ENCODE data around the gene MMS22L.

Gene MMS22L

GRCh38 chr6:97154015-97154414, 129.0 kb downstream of the MMS22L start:
- no CpG with 5 or more reads among the region's 3 CpGs for WGBS (ENCODE audit: extremely low coverage, insufficient coverage, low lambda C conversion rate)
- H3K27me3 ChIP-seq (ENCODE audit: insufficient read depth, low read length, poor library complexity), result no peaks in the 10 kb centered on the region
- H3K36me3 ChIP-seq (ENCODE audit: control insufficient read depth, insufficient read depth, low read length), result no peaks in the 10 kb centered on the region
- no peak overlapping the region for H3K56ac ChIP-seq (ENCODE audit: low read length)
- no peak overlapping the region for H4K5ac ChIP-seq (ENCODE audit: low read length)
- no peaks in the 10 kb centered on the region for H3K79me1 ChIP-seq (ENCODE audit: low read length)
- no peak overlapping the region for H3K18ac ChIP-seq (ENCODE audit: low read length)
- H2BK5ac ChIP-seq (ENCODE audit: low read length), result no peak overlapping the region
- H3K23ac ChIP-seq (ENCODE audit: low read length), result no peak overlapping the region
- no peak overlapping the region for H2AK5ac ChIP-seq (ENCODE audit: low read length)
- H3K4ac ChIP-seq (ENCODE audit: low read depth, low read length), result no peak overlapping the region
- no peak overlapping the region for H2BK120ac ChIP-seq (ENCODE audit: low read depth, low read length)
- no peak overlapping the region for H3K4me3 ChIP-seq (ENCODE audit: low read length)
- H2BK15ac ChIP-seq (replicated peaks; ENCODE audit: low read depth), result no peak overlapping the region
- DNase-seq, result no peak
- no peak overlapping the region for H3K4me2 ChIP-seq (ENCODE audit: low read length)
- no peaks in the 10 kb centered on the region for H3K79me2 ChIP-seq (ENCODE audit: control insufficient read depth, insufficient read depth, low read length)
- no peaks in the 10 kb centered on the region for H3K4me1 ChIP-seq (ENCODE audit: control insufficient read depth, low read depth, low read length)
- no peak overlapping the region for H3K9ac ChIP-seq (ENCODE audit: low read length)
- H4K8ac ChIP-seq (ENCODE audit: low read depth, low read length), result no peak overlapping the region
- no peak overlapping the region for H3K27ac ChIP-seq (ENCODE audit: low read depth, low read length)

GRCh38 chr6:97151601-97152000, 131.4 kb downstream of the MMS22L start:
- no peak overlapping the region for H3K27ac ChIP-seq (ENCODE audit: low read depth, low read length)
- H3K4me1 ChIP-seq (ENCODE audit: control insufficient read depth, low read depth, low read length), result no peaks in the 10 kb centered on the region
- H2BK15ac ChIP-seq (replicated peaks; ENCODE audit: low read depth), result no peak overlapping the region
- H4K5ac ChIP-seq (ENCODE audit: low read length), result no peak overlapping the region
- H2AK5ac ChIP-seq (ENCODE audit: low read length), result no peak overlapping the region
- H3K4ac ChIP-seq (ENCODE audit: low read depth, low read length), result no peak overlapping the region
- no peak overlapping the region for H3K56ac ChIP-seq (ENCODE audit: low read length)
- no peaks in the 10 kb centered on the region for H3K79me1 ChIP-seq (ENCODE audit: low read length)
- no peak overlapping the region for H2BK5ac ChIP-seq (ENCODE audit: low read length)
- no peak overlapping the region for H3K23ac ChIP-seq (ENCODE audit: low read length)
- no peak overlapping the region for H2BK120ac ChIP-seq (ENCODE audit: low read depth, low read length)
- no peak overlapping the region for H3K18ac ChIP-seq (ENCODE audit: low read length)
- H3K27me3 ChIP-seq (ENCODE audit: insufficient read depth, low read length, poor library complexity), result no peaks in the 10 kb centered on the region
- no peak for DNase-seq
- no peak overlapping the region for H3K9ac ChIP-seq (ENCODE audit: low read length)
- H3K79me2 ChIP-seq (ENCODE audit: control insufficient read depth, insufficient read depth, low read length), result no peaks in the 10 kb centered on the region
- H3K4me2 ChIP-seq (ENCODE audit: low read length), result no peak overlapping the region
- H3K4me3 ChIP-seq (ENCODE audit: low read length), result no peak overlapping the region
- H3K36me3 ChIP-seq (ENCODE audit: control insufficient read depth, insufficient read depth, low read length), result no peaks in the 10 kb centered on the region
- no peak overlapping the region for H4K8ac ChIP-seq (ENCODE audit: low read depth, low read length)

DNA sequence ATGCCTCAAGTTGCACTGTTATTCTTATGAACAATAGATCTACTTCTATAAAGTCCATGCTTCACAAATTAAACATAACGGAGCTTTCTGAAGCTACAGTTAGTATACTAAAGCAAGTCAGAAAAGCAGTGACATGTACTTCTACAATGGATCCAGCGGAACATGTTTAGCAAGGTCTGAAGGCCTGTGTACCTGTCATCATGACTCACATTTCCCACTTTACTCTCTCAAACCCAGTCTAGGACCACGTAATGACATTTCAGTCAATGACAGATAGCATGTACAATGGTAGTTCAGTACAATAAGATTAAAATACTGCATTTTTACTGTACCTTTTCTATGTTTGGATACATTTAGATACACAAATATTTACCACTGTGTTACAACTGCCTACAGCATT, 132.1 kb downstream of the MMS22L start:
- H3K4me3 ChIP-seq (ENCODE audit: low read length), result no peak overlapping the region
- H3K56ac ChIP-seq (ENCODE audit: low read length), result no peak overlapping the region
- H2BK120ac ChIP-seq (ENCODE audit: low read depth, low read length), result no peak overlapping the region
- H3K23ac ChIP-seq (ENCODE audit: low read length), result no peak overlapping the region
- no peak overlapping the region for H2BK5ac ChIP-seq (ENCODE audit: low read length)
- no peak overlapping the region for H2BK15ac ChIP-seq (replicated peaks; ENCODE audit: low read depth)
- H3K9ac ChIP-seq (ENCODE audit: low read length), result no peak overlapping the region
- no peaks in the 10 kb centered on the region for H3K36me3 ChIP-seq (ENCODE audit: control insufficient read depth, insufficient read depth, low read length)
- WGBS (ENCODE audit: extremely low coverage, insufficient coverage, low lambda C conversion rate), result no CpG with 5 or more reads among the region's 3 CpGs
- H2AK5ac ChIP-seq (ENCODE audit: low read length), result no peak overlapping the region
- H3K27me3 ChIP-seq (ENCODE audit: insufficient read depth, low read length, poor library complexity), result no peaks in the 10 kb centered on the region
- no peak for DNase-seq
- no peaks in the 10 kb centered on the region for H3K79me1 ChIP-seq (ENCODE audit: low read length)
- H4K8ac ChIP-seq (ENCODE audit: low read depth, low read length), result no peak overlapping the region
- H3K4me1 ChIP-seq (ENCODE audit: control insufficient read depth, low read depth, low read length), result no peaks in the 10 kb centered on the region
- no peak overlapping the region for H3K27ac ChIP-seq (ENCODE audit: low read depth, low read length)
- H4K5ac ChIP-seq (ENCODE audit: low read length), result no peak overlapping the region
- H3K4ac ChIP-seq (ENCODE audit: low read depth, low read length), result no peak overlapping the region
- H3K79me2 ChIP-seq (ENCODE audit: control insufficient read depth, insufficient read depth, low read length), result no peaks in the 10 kb centered on the region
- no peak overlapping the region for H3K4me2 ChIP-seq (ENCODE audit: low read length)
- H3K18ac ChIP-seq (ENCODE audit: low read length), result no peak overlapping the region

DNA sequence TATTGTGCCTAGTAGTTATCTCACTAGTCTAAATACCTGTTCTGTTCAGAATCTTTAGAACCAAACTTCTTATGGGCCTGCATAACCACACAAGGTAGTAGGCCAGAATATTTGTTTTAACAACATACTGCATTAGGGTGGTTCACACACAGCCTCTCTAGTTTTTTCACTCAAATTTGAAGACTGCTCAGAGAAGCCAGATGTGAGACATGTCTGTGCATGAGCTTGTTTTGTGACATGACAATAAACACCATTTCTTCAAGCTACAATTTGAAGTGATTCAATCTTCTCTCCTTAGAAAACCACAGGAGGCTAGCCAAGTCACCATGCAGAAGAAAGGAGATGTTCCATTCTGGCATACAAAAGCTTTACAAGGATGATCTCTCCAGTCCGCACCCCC, 135.6 kb downstream of the MMS22L start:
- H2AK5ac ChIP-seq (ENCODE audit: low read length), result no peak overlapping the region
- H4K5ac ChIP-seq (ENCODE audit: low read length), result no peak overlapping the region
- H3K36me3 ChIP-seq (ENCODE audit: control insufficient read depth, insufficient read depth, low read length), result no peaks in the 10 kb centered on the region
- no peak overlapping the region for H3K4me2 ChIP-seq (ENCODE audit: low read length)
- no peak overlapping the region for H4K8ac ChIP-seq (ENCODE audit: low read depth, low read length)
- no peak overlapping the region for H2BK120ac ChIP-seq (ENCODE audit: low read depth, low read length)
- WGBS (ENCODE audit: extremely low coverage, insufficient coverage, low lambda C conversion rate), result no CpG with 5 or more reads among the region's 1 CpG
- no peak overlapping the region for H3K9ac ChIP-seq (ENCODE audit: low read length)
- H3K27ac ChIP-seq (ENCODE audit: low read depth, low read length), result no peak overlapping the region
- no peak overlapping the region for H3K4me3 ChIP-seq (ENCODE audit: low read length)
- no peak overlapping the region for H3K56ac ChIP-seq (ENCODE audit: low read length)
- no peak for DNase-seq
- H2BK15ac ChIP-seq (replicated peaks; ENCODE audit: low read depth), result no peak overlapping the region
- no peaks in the 10 kb centered on the region for H3K79me1 ChIP-seq (ENCODE audit: low read length)
- H2BK5ac ChIP-seq (ENCODE audit: low read length), result no peak overlapping the region
- no peak overlapping the region for H3K18ac ChIP-seq (ENCODE audit: low read length)
- no peaks in the 10 kb centered on the region for H3K79me2 ChIP-seq (ENCODE audit: control insufficient read depth, insufficient read depth, low read length)
- H3K23ac ChIP-seq (ENCODE audit: low read length), result no peak overlapping the region
- H3K27me3 ChIP-seq (ENCODE audit: insufficient read depth, low read length, poor library complexity), result no peaks in the 10 kb centered on the region
- H3K4ac ChIP-seq (ENCODE audit: low read depth, low read length), result no peak overlapping the region
- no peaks in the 10 kb centered on the region for H3K4me1 ChIP-seq (ENCODE audit: control insufficient read depth, low read depth, low read length)

DNA sequence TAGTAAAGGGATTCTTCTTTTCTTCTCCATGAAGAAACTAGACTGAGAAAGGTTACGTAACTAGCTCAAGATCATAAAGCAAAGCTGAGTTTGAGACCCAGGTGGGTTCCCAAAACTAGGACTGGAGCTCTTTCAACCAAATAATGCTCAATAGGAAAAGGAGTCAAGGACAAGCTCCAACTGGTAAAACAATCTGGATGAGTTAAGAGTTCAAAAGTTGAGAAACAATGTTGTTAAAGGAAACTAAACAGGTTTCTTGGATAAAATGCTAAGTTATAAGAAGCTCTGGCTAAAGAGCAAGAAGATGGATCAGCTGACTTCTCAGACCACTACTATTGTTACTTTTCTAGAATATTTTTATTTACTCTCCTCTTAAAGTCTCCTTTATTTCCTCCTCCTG, 137.3 kb downstream of the MMS22L start:
- no peak for DNase-seq
- Histone ChIP-seq H2BK5ac (ENCODE audit: low read length) (no peak overlapping the region), H3K79me1 (ENCODE audit: low read length) (no peaks in the 10 kb centered on the region), H3K23ac (ENCODE audit: low read length) (no peak overlapping the region), H4K5ac (ENCODE audit: low read length) (no peak overlapping the region), H3K18ac (ENCODE audit: low read length) (no peak overlapping the region), H3K4me3 (ENCODE audit: low read length) (no peak overlapping the region), H3K56ac (ENCODE audit: low read length) (no peak overlapping the region), H3K36me3 (ENCODE audit: control insufficient read depth, insufficient read depth, low read length) (no peaks in the 10 kb centered on the region), H3K4ac (ENCODE audit: low read depth, low read length) (no peak overlapping the region), H2BK15ac (replicated peaks; ENCODE audit: low read depth) (no peak overlapping the region), H3K4me1 (ENCODE audit: control insufficient read depth, low read depth, low read length) (no peaks in the 10 kb centered on the region), H3K27me3 (ENCODE audit: insufficient read depth, low read length, poor library complexity) (no peaks in the 10 kb centered on the region), H2BK120ac (ENCODE audit: low read depth, low read length) (no peak overlapping the region), H3K4me2 (ENCODE audit: low read length) (no peak overlapping the region), H3K79me2 (ENCODE audit: control insufficient read depth, insufficient read depth, low read length) (no peaks in the 10 kb centered on the region), H2AK5ac (ENCODE audit: low read length) (no peak overlapping the region), H4K8ac (ENCODE audit: low read depth, low read length) (no peak overlapping the region), H3K9ac (ENCODE audit: low read length) (no peak overlapping the region), H3K27ac (ENCODE audit: low read depth, low read length) (no peak overlapping the region)
- WGBS (ENCODE audit: extremely low coverage, insufficient coverage, low lambda C conversion rate), result no CpG with 5 or more reads among the region's 1 CpG

GRCh38 chr6:97141756-97142155, 141.3 kb downstream of the MMS22L start:
- Histone ChIP-seq H3K27ac (ENCODE audit: low read depth, low read length) (no peak overlapping the region), H3K9ac (ENCODE audit: low read length) (no peak overlapping the region), H3K27me3 (ENCODE audit: insufficient read depth, low read length, poor library complexity) (no peaks in the 10 kb centered on the region), H2BK120ac (ENCODE audit: low read depth, low read length) (no peak overlapping the region), H3K4me2 (ENCODE audit: low read length) (no peak overlapping the region), H2BK5ac (ENCODE audit: low read length) (no peak overlapping the region), H2BK15ac (replicated peaks; ENCODE audit: low read depth) (no peak overlapping the region), H3K4me1 (ENCODE audit: control insufficient read depth, low read depth, low read length) (no peaks in the 10 kb centered on the region), H3K56ac (ENCODE audit: low read length) (no peak overlapping the region), H3K4me3 (ENCODE audit: low read length) (no peak overlapping the region), H3K18ac (ENCODE audit: low read length) (no peak overlapping the region), H3K4ac (ENCODE audit: low read depth, low read length) (no peak overlapping the region), H4K5ac (ENCODE audit: low read length) (no peak overlapping the region), H3K23ac (ENCODE audit: low read length) (no peak overlapping the region), H3K79me1 (ENCODE audit: low read length) (no peaks in the 10 kb centered on the region), H4K8ac (ENCODE audit: low read depth, low read length) (no peak overlapping the region), H3K36me3 (ENCODE audit: control insufficient read depth, insufficient read depth, low read length) (no peaks in the 10 kb centered on the region), H2AK5ac (ENCODE audit: low read length) (no peak overlapping the region), H3K79me2 (ENCODE audit: control insufficient read depth, insufficient read depth, low read length) (no peaks in the 10 kb centered on the region)
- no peak for DNase-seq
